HepG2 (cell line): ENCODE results near the gene TFAP2B. TPM values are rescaled to one million over a fixed set of nuclear protein-coding genes. Genes with fewer than 3 reads are reported as not detected.

Source experiments
- ATAC-seq: fragments of 200-7000 bp; cut with Tn5 transposase; 3 replicates; pipeline ENCODE4 v1.9.1; 2020; ENCODE audit warnings: mild to moderate bottlenecking, moderate library complexity
- BruUV-seq: library from RNA; stranded (reverse); fragments of 400-500 nt; replicated peaks from 2 replicates; lab custom pipeline; 2021; lab: Mats Ljungman, UMichigan
- CTCF ChIA-PET: fragments of 300-600 bp; formaldehyde crosslinking; extraction: SDS; loops from one replicate; lab custom pipeline; 2021; ENCODE audit warnings: low total read pairs, inconsistent platforms, low intra/inter-chr PET ratio; lab: Yijun Ruan, JAX
- POLR2A ChIA-PET: fragments of 350-600 bp; sonication (Branson Sonifier 250); formaldehyde crosslinking; loops from one replicate; lab custom pipeline; 2020; ENCODE audit warnings: antibody characterized with exemption, inconsistent platforms; lab: Yijun Ruan, JAX
- DNase-seq: peaks from one replicate; pipeline ENCODE4 v3.0.0-alpha.2; 2015; ENCODE audit warnings: low spot score
- FAIRE-seq: peaks from 3 replicates; lab custom pipeline; 2011; peaks lifted over from hg19 to GRCh38; lab: Jason Lieb, UNC
- H2AFZ ChIP-seq: one replicate; pipeline ENCODE4 v1.6.1; 2011; ENCODE audit warnings: low read length, inconsistent platforms
- H3K27ac ChIP-seq: fragments of 300-600 bp; 3 replicates; pipeline ENCODE4 v1.8.0; 2011; ENCODE audit warnings: mixed run types, mild to moderate bottlenecking, mixed read lengths, low read length, inconsistent platforms; ENCODE audit not compliant: insufficient read depth; ENCODE audit errors: extremely low read length
- H3K27me3 ChIP-seq, 2 experiments: fragments of 200-600 bp in 1 of 2; 2 replicates in 1 of 2; 3 replicates in 1 of 2; pipeline versions ENCODE4 v1.6.0 to v1.8.0; 2011; ENCODE audit warnings: low read length in 2 of 2, mild to moderate bottlenecking in 2 of 2, moderate library complexity in 2 of 2, inconsistent platforms in 1 of 2; ENCODE audit not compliant: insufficient read depth in 2 of 2, control insufficient read depth in 1 of 2
- H3K36me3 ChIP-seq, 2 experiments: fragments of 200-600 bp in 1 of 2; replicated peaks in 1 of 2; 2 replicates in 1 of 2; 3 replicates in 1 of 2; pipeline versions ENCODE4 v1.5.1 to v1.8.0; 2011; ENCODE audit warnings: low read length in 2 of 2, inconsistent platforms in 1 of 2; ENCODE audit not compliant: insufficient read depth in 2 of 2, control insufficient read depth in 1 of 2
- H3K4me1 ChIP-seq: 2 replicates; pipeline ENCODE4 v1.5.1; 2012; ENCODE audit warnings: low read length, inconsistent platforms; ENCODE audit not compliant: insufficient read depth
- H3K4me2 ChIP-seq: 2 replicates; pipeline ENCODE4 v1.6.0; 2011; ENCODE audit warnings: low read depth, low read length, inconsistent platforms
- H3K4me3 ChIP-seq, 3 experiments: fragments of 200-600 bp in 1 of 3; sonication (generic), shearing (Covaris generic) in 1 of 3; replicated peaks in 1 of 3; 2 replicates each; pipeline ENCODE4 v1.5.1; 2011 to 2016; ENCODE audit warnings: low read length in 3 of 3, inconsistent platforms in 2 of 3, low read depth in 2 of 3, mild to moderate bottlenecking in 2 of 3, control low read depth in 1 of 3, mixed read lengths in 1 of 3; ENCODE audit not compliant: insufficient read depth in 1 of 3
- H3K79me2 ChIP-seq: one replicate; pipeline ENCODE4 v1.6.1; 2011; ENCODE audit warnings: low read length, inconsistent platforms; ENCODE audit not compliant: insufficient read depth
- H3K9ac ChIP-seq: 2 replicates; pipeline ENCODE4 v1.6.0; 2011; ENCODE audit warnings: mild to moderate bottlenecking, low read depth, low read length, inconsistent platforms; ENCODE audit not compliant: insufficient read depth
- H3K9me3 ChIP-seq: 2 replicates; pipeline ENCODE4 v1.5.1; 2012; ENCODE audit warnings: mild to moderate bottlenecking, low read length
- H4K20me1 ChIP-seq: 2 replicates; pipeline ENCODE4 v1.6.0; 2011; ENCODE audit warnings: inconsistent platforms, mild to moderate bottlenecking, low read length, moderate library complexity; ENCODE audit not compliant: insufficient read depth
- AHR ChIP-seq: IDR thresholded peaks from 2 replicates; pipeline ENCODE4 v1.6.1; 2018; ENCODE audit warnings: missing genetic modification reagents, missing compliant biosample characterization
- KLF11 ChIP-seq: IDR thresholded peaks from 2 replicates; pipeline ENCODE4 v1.6.1; 2016; ENCODE audit warnings: missing compliant biosample characterization
- LRRFIP1 ChIP-seq: sonication (generic); formaldehyde crosslinking; conservative IDR thresholded peaks from 2 replicates; pipeline ENCODE4 v1.4.0; 2020; ENCODE audit warnings: missing genetic modification reagents
- MED13 ChIP-seq: sonication (generic); formaldehyde crosslinking; IDR thresholded peaks from 2 replicates; pipeline ENCODE4 v1.5.0; 2020; ENCODE audit warnings: missing genetic modification reagents
- NFE2 ChIP-seq: sonication (generic); formaldehyde crosslinking; IDR thresholded peaks from 2 replicates; pipeline ENCODE4 v1.4.0; 2020; ENCODE audit warnings: missing genetic modification reagents
- RFXAP ChIP-seq: sonication (generic); formaldehyde crosslinking; IDR thresholded peaks from 2 replicates; pipeline ENCODE4 v1.4.0; 2020; ENCODE audit warnings: missing genetic modification reagents, borderline replicate concordance
- SOX6 ChIP-seq, 2 experiments: fragments of 450-650 bp in 1 of 2; sonication (generic) in 1 of 2; formaldehyde crosslinking in 1 of 2; IDR thresholded peaks; 2 replicates each; pipeline versions ENCODE4 v1.4.0 to v1.6.1; 2017 to 2020; ENCODE audit warnings: antibody characterized with exemption in 1 of 2, mild to moderate bottlenecking in 1 of 2, missing genetic modification reagents in 1 of 2
- SRF ChIP-seq: IDR thresholded peaks from 2 replicates; pipeline ENCODE4 v1.6.1; 2011; ENCODE audit warnings: mild to moderate bottlenecking, low read depth, low read length, moderate library complexity
- XBP1 ChIP-seq: sonication (generic); formaldehyde crosslinking; IDR thresholded peaks from 2 replicates; pipeline ENCODE4 v1.5.0; 2020; ENCODE audit warnings: missing genetic modification reagents
- ZNF124 ChIP-seq: sonication (generic); formaldehyde crosslinking; IDR thresholded peaks from 2 replicates; pipeline ENCODE4 v1.4.0; 2020; ENCODE audit warnings: missing genetic modification reagents
- ZNF329 ChIP-seq: sonication (generic); formaldehyde crosslinking; IDR thresholded peaks from 2 replicates; pipeline ENCODE4 v1.9.0; 2021; ENCODE audit warnings: low read depth, mild to moderate bottlenecking, missing genetic modification reagents
- ZNF34 ChIP-seq: sonication (generic); formaldehyde crosslinking; IDR thresholded peaks from 2 replicates; pipeline ENCODE4 v1.4.0; 2020; ENCODE audit warnings: mild to moderate bottlenecking, missing genetic modification reagents, borderline replicate concordance
- ZNF546 ChIP-seq: sonication (generic); formaldehyde crosslinking; conservative IDR thresholded peaks from 2 replicates; pipeline ENCODE4 v1.8.1; 2023; ENCODE audit warnings: mild to moderate bottlenecking, missing genetic modification reagents
- ZSCAN25 ChIP-seq: sonication (generic); formaldehyde crosslinking; IDR thresholded peaks from 2 replicates; pipeline ENCODE4 v1.8.0; 2022; ENCODE audit warnings: mild to moderate bottlenecking, missing genetic modification reagents
- WGBS: methylation state at CpG from one replicate; pipeline ENCODE4 v1.1.6; 2017; ENCODE audit warnings: low lambda C conversion rate; 5-methylcytosine and 5-hydroxymethylcytosine counted together
- in situ Hi-C: cut with HindIII; loops from 2 replicates; pipeline ENCODE4 v1.10.0; 2017; ENCODE audit warnings: low pct_unique_long_range_greater_than_20kb; ENCODE audit not compliant: extremely low pct_ligation_motif_present
- intact Hi-C: fragments of 100-400 bp; cut with micrococcal nuclease; formaldehyde crosslinking; loops from one replicate; pipeline ENCODE4 v1.10.0; 2022; ENCODE audit not compliant: unreplicated experiment
- polyA plus RNA-seq, 8 experiments: library from polyadenylated mRNA; depleted of rRNA in 3 of 8; stranded (reverse) in 7 of 8; unstranded in 1 of 8; fragments of >200 nt; fragmentation: Illumina TruSeq in 4 of 8; extraction: Trizol in 4 of 8; gene quantifications; 2 replicates each; pipeline versions ENCODE4 v1.2.1 to v1.2.3, GENCODE V29; 2011 to 2016; ENCODE audit warnings: low read depth in 4 of 8, missing spikeins in 1 of 8, mixed read lengths in 1 of 8; ENCODE audit not compliant: insufficient read depth in 1 of 8
- total RNA-seq, 5 experiments: library from RNA; depleted of rRNA; stranded (reverse); fragments of >200 nt; fragmentation: Illumina TruSeq; extraction: Trizol; gene quantifications; 2 replicates each; pipeline ENCODE4 v1.2.3, GENCODE V29; 2016; ENCODE audit warnings: low read depth in 1 of 5
- TF ChIP-seq, protein P1 (sequence below): sonication (generic); formaldehyde crosslinking; IDR thresholded peaks from 2 replicates; pipeline ENCODE4 v1.4.0; 2020; ENCODE audit warnings: mild to moderate bottlenecking, missing genetic modification reagents

The TFAP2B gene
- total and polyA plus RNA-seq, 2 of the 13 experiments (the other 11 are each of a cell fraction or from before 2014, with no cell fraction given), result not detected

- in situ Hi-C loops, result no loop called here
- 38% methylated on average over 26 of the region's 27 CpGs for WGBS
- H4K20me1 ChIP-seq, result no peaks in the 10 kb centered on the region
- no TSS peak for BruUV-seq
- H3K4me1 ChIP-seq, result no peaks in the 10 kb centered on the region
- no peak for DNase-seq
- ATAC-seq, result no peak
- H3K79me2 ChIP-seq, result no peaks in the 10 kb centered on the region
- intact Hi-C loops, result no loop called here
- ChIA-PET CTCF (no interaction called here), POLR2A (no interaction called here)
- no peak for FAIRE-seq
- peaks cover 2 to 41% of the 10 kb centered on the region in 2 experiments; a peak in 4 of 5 replicates for H3K27me3 ChIP-seq
- no peak overlapping the region for H3K27ac ChIP-seq
- H3K9me3 ChIP-seq, result no peaks in the 10 kb centered on the region
- no peak overlapping the region for H3K4me3 ChIP-seq
- no peaks in the 10 kb centered on the region for H3K36me3 ChIP-seq
- no peak overlapping the region for H2AFZ ChIP-seq
- H3K4me2 ChIP-seq, result no peak overlapping the region
- no peak overlapping the region for H3K9ac ChIP-seq
- TF ChIP-seq XBP1 (CRISPR knock-in tag) (no peak), NFE2 (no peak), ZNF34 (CRISPR knock-in tag) (no peak), MED13 (CRISPR knock-in tag) (no peak), LRRFIP1 (CRISPR knock-in tag) (no peak), RFXAP (CRISPR knock-in tag) (no peak), AHR (CRISPR knock-in tag) (no peak), SOX6 (IDR thresholded peaks at IDR 0.05) (no peak), SOX6 (CRISPR knock-in tag; IDR thresholded peaks at IDR 0.05) (no peak), ZNF546 (no peak), ZNF124 (CRISPR knock-in tag) (no peak), ZNF329 (CRISPR knock-in tag) (no peak), KLF11 (CRISPR knock-in tag) (no peak), ZSCAN25 (CRISPR knock-in tag) (no peak), SRF (no peak)
- TF ChIP-seq, protein P1, sequence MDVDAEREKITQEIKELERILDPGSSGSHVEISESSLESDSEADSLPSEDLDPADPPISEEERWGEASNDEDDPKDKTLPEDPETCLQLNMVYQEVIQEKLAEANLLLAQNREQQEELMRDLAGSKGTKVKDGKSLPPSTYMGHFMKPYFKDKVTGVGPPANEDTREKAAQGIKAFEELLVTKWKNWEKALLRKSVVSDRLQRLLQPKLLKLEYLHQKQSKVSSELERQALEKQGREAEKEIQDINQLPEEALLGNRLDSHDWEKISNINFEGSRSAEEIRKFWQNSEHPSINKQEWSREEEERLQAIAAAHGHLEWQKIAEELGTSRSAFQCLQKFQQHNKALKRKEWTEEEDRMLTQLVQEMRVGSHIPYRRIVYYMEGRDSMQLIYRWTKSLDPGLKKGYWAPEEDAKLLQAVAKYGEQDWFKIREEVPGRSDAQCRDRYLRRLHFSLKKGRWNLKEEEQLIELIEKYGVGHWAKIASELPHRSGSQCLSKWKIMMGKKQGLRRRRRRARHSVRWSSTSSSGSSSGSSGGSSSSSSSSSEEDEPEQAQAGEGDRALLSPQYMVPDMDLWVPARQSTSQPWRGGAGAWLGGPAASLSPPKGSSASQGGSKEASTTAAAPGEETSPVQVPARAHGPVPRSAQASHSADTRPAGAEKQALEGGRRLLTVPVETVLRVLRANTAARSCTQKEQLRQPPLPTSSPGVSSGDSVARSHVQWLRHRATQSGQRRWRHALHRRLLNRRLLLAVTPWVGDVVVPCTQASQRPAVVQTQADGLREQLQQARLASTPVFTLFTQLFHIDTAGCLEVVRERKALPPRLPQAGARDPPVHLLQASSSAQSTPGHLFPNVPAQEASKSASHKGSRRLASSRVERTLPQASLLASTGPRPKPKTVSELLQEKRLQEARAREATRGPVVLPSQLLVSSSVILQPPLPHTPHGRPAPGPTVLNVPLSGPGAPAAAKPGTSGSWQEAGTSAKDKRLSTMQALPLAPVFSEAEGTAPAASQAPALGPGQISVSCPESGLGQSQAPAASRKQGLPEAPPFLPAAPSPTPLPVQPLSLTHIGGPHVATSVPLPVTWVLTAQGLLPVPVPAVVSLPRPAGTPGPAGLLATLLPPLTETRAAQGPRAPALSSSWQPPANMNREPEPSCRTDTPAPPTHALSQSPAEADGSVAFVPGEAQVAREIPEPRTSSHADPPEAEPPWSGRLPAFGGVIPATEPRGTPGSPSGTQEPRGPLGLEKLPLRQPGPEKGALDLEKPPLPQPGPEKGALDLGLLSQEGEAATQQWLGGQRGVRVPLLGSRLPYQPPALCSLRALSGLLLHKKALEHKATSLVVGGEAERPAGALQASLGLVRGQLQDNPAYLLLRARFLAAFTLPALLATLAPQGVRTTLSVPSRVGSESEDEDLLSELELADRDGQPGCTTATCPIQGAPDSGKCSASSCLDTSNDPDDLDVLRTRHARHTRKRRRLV (CRISPR knock-in tag), result no peak
Observed at GRCh38 chr6:50848989-50849795, 30.5 kb downstream of the TFAP2B start.
